GM19240 (cell line): ENCODE data around the gene CTSW.

ENCODE experiments used
- DNase-seq: peaks from one replicate; pipeline ENCODE4 v3.0.0; 2011; ENCODE audit warnings: low spot score; ENCODE audit not compliant: insufficient read length

Gene CTSW

GRCh38 chr11:65927904-65928397, 48.3 kb downstream of the CTSW start:
- peak; percentile 80 for DNase-seq

DNA sequence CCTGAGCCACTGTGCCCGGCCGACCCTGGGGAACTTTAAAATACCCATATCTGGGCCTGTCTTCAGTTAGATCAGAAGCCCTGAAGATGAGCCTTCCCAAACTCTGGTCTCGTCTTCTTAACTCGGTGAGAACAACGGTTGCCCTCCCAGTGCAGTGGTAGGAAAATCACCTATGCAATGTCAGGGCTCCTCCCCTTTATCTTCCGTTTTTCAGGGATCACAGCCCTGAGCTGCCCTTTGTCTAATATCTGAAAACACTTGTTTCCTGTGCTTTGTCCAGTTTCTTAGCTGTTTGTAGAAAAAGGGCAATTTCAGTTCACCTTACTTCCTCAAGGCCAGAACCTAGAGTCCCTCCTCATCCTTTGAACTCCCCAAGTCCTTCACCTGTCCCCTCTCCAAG, 49.0 kb downstream of the CTSW start:
- DNase-seq = no peak

DNA sequence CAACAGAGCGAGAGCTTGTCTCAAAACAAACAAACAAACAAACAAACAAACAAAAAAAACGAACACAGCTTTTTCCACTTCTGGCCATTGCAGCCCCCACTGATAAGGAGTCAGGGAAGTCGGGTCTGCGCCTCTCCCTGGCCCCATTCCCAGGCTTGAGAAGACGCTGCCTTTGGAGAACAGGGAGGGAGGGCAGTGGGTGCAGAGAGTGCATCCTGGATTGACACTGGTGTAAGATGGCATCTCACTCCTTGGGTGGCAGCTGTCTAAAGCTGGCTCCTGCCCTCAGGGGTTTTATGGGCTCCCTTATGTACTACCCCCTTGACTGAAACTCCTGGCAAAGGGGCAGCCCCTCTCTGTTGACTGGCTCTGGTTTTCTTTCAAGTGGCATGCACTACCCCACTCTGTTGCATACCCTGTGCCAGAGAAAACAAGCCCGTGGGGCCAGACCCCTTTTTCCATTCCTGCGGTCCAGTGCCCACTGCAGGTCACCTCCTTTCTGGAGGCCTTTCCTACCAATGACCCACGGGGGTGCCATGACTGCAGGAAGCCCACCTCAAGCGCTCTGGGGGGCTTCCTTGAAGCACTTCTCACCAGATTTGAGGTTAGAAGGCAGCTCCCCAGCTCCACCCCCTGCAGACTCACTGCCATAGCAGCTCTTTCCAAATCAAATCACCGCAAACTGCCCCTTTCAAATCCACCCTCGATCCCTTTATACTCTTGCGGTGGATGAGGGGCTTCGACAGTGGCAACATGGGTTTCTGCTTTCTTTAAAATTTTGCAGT, 52.3 kb downstream of the CTSW start:
- no peak for DNase-seq

DNA sequence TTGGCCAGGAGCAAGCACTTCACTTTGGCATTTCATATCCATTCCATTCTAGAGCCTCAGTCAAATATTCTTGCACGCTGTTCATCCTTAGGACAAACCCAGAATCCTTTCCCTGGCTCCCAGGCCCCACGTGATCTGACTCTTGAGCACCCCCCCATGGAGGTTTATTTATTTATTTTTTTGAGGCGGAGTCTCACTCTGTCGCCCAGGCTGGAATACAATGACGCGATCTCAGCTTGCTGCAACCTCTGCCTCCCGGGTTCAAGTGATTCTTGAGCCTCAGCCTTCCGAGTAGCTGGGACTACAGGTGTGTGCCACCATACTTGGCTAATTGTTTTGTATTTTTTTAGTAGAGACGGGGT, 52.9 kb downstream of the CTSW start:
- DNase-seq = no peak
